22Rv1 (cell line): ENCODE measurements around the gene CSGALNACT2.

Experiments used
- ZFX ChIP-seq: fragments of 450-650 bp; IDR thresholded peaks from 2 replicates; pipeline ENCODE4 v1.6.1; 2017; ENCODE audit warnings: antibody characterized with exemption, borderline replicate concordance
- TF ChIP-seq, protein P1 (sequence below): fragments of 450-650 bp; IDR thresholded peaks from 2 replicates; pipeline ENCODE4 v1.5.1; 2017; ENCODE audit warnings: mild to moderate bottlenecking

DNA sequence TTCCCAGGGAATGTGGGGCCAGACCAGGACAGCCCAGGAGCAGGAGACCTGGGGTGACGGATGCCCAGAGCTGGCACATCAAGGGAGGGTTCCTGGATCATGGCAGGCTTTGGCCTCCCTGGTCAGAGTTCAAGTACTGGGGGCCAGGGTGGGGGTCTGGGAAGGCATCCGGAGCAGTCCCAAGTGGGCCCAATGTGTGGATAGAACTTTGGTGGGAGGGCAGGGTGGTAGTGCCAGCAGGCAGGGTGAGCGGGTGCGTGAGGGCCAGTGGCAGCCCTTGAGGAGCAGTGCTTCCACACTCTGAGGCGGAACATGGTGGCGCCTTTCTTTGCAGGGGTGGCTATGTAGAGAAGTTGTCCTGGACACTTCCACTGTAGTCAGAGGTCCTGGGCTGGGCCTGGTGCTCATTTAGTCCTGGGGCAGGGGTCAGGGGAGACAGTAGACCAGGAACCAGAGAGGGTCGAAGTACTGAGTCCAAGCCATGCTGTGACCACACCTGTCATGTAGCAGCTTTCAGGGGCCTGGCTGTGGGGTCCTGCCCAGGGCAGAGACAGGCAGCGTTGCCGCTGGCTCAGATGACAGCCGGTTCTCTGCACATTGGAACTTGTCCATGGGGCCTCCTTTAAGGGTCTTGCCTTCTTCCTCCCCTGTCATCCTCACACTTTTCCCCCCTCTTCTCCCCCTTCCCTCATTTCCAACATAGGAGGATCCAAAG lies 22.2 kb upstream of the CSGALNACT2 start:
- TF ChIP-seq, protein P1, sequence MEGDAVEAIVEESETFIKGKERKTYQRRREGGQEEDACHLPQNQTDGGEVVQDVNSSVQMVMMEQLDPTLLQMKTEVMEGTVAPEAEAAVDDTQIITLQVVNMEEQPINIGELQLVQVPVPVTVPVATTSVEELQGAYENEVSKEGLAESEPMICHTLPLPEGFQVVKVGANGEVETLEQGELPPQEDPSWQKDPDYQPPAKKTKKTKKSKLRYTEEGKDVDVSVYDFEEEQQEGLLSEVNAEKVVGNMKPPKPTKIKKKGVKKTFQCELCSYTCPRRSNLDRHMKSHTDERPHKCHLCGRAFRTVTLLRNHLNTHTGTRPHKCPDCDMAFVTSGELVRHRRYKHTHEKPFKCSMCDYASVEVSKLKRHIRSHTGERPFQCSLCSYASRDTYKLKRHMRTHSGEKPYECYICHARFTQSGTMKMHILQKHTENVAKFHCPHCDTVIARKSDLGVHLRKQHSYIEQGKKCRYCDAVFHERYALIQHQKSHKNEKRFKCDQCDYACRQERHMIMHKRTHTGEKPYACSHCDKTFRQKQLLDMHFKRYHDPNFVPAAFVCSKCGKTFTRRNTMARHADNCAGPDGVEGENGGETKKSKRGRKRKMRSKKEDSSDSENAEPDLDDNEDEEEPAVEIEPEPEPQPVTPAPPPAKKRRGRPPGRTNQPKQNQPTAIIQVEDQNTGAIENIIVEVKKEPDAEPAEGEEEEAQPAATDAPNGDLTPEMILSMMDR: no peak
- no peak for TF ChIP-seq ZFX
